Spinal cord (tissue), 10 donors: ENCODE results near the gene RREB1. TPM values are rescaled to one million over a fixed set of nuclear protein-coding genes. Genes with fewer than 3 reads are reported as not detected.

Source experiments
- DNase-seq, 6 donors: peaks; one replicate each; pipeline versions ENCODE4 v3.0.0 to v3.0.0-alpha.2; 2013 to 2015; ENCODE audit warnings: low spot score in 6 of 6, low read depth in 4 of 6
- H3K27ac ChIP-seq: one replicate; pipeline ENCODE4 v1.5.1; 2013; ENCODE audit warnings: low read depth, low read length, control low read depth
- H3K27me3 ChIP-seq: one replicate; pipeline ENCODE4 v1.6.1; 2013; ENCODE audit warnings: low read length; ENCODE audit not compliant: control insufficient read depth, insufficient read depth
- H3K36me3 ChIP-seq: one replicate; pipeline ENCODE4 v1.6.1; 2013; ENCODE audit warnings: low read length; ENCODE audit not compliant: control insufficient read depth, insufficient read depth
- H3K4me1 ChIP-seq: one replicate; pipeline ENCODE4 v1.6.1; 2013; ENCODE audit warnings: low read length; ENCODE audit not compliant: control insufficient read depth, insufficient read depth
- H3K4me3 ChIP-seq: one replicate; pipeline ENCODE4 v1.5.1; 2013; ENCODE audit warnings: low read depth, low read length, control low read depth
- H3K9me3 ChIP-seq: one replicate; pipeline ENCODE4 v1.6.1; 2013; ENCODE audit warnings: low read length; ENCODE audit not compliant: control insufficient read depth, insufficient read depth
- WGBS: methylation state at CpG from one replicate; pipeline ENCODE4 v1.1.5; 2013; ENCODE audit warnings: missing lambda C conversion rate; ENCODE audit not compliant: insufficient coverage; 5-methylcytosine and 5-hydroxymethylcytosine counted together
- polyA plus RNA-seq, 2 donors: library from polyadenylated mRNA; unstranded; fragments of 120-200 nt; gene quantifications; one replicate each; pipeline ENCODE4 v1.2.1, GENCODE V29; 2013; ENCODE audit not compliant: insufficient read length in 2 of 2
- total RNA-seq, 2 donors: library from RNA; depleted of rRNA in 1 of 2; stranded (reverse); fragments of 120-200 nt in 1 of 2; fragments of >200 nt in 1 of 2; gene quantifications; one replicate each; pipeline versions ENCODE4 v1.2.3 to v1.2.4, GENCODE V29; 2013 to 2014
- donor health status: healthy.

RREB1 gene
- total and polyA plus RNA-seq, 4 donors = 7.2 to 16.4 (median 10.3) TPM

GRCh38 chr6:7124114-7124513, 16.4 kb downstream of the RREB1 start:
- 93% methylated on average over 4 of the region's 4 CpGs for WGBS
- DNase-seq = no peak

GRCh38 chr6:7124636-7125035, 16.9 kb downstream of the RREB1 start:
- Histone ChIP-seq H3K27me3 (no peaks in the 10 kb centered on the region), H3K4me1 (no peaks in the 10 kb centered on the region), H3K36me3 (no peaks in the 10 kb centered on the region), H3K9me3 (no peaks in the 10 kb centered on the region), H3K4me3 (no peak overlapping the region), H3K27ac (no peak overlapping the region)
- no peak for DNase-seq
- WGBS = 60% methylated on average over 1 of the region's 2 CpGs

More at GRCh38 chr6:7124114-7124513, 16.4 kb downstream of the RREB1 start:
- no peak overlapping the region for H3K27ac ChIP-seq
- H3K36me3 ChIP-seq = no peaks in the 10 kb centered on the region
- no peaks in the 10 kb centered on the region for H3K4me1 ChIP-seq
- H3K4me3 ChIP-seq = no peak overlapping the region
- no peaks in the 10 kb centered on the region for H3K9me3 ChIP-seq
- H3K27me3 ChIP-seq = no peaks in the 10 kb centered on the region

- Histone ChIP-seq H3K27me3 (no peaks in the 10 kb centered on the region), H3K4me1 (peaks cover 3% of the 10 kb centered on the region), H3K4me3 (no peak overlapping the region), H3K9me3 (no peaks in the 10 kb centered on the region), H3K36me3 (no peaks in the 10 kb centered on the region), H3K27ac (no peak overlapping the region)
- no peak for DNase-seq
- no CpG with 5 or more reads among the region's 1 CpG for WGBS
These were observed 17.5 kb downstream of the RREB1 start for GRCh38 chr6:7125290-7125689.

- H3K4me3 ChIP-seq = no peak overlapping the region
- DNase-seq = no peak
- H3K27ac ChIP-seq = no peak overlapping the region
- 89% methylated on average over 4 of the region's 4 CpGs for whole genome bisulfite sequencing
- H3K9me3 ChIP-seq = no peaks in the 10 kb centered on the region
- H3K36me3 ChIP-seq = no peaks in the 10 kb centered on the region
- peaks cover 3% of the 10 kb centered on the region for H3K4me1 ChIP-seq
- H3K27me3 ChIP-seq = no peaks in the 10 kb centered on the region
These were observed 19.0 kb downstream of the RREB1 start for GRCh38 chr6:7126754-7127153.

GRCh38 chr6:7127680-7128079, 19.9 kb downstream of the RREB1 start:
- Histone ChIP-seq H3K36me3 (no peaks in the 10 kb centered on the region), H3K4me3 (no peak overlapping the region), H3K27me3 (no peaks in the 10 kb centered on the region), H3K27ac (no peak overlapping the region), H3K9me3 (no peaks in the 10 kb centered on the region), H3K4me1 (peaks cover 3% of the 10 kb centered on the region)
- 76% methylated on average over 3 of the region's 5 CpGs for WGBS
- DNase-seq = no peak

- no peak overlapping the region for H3K27ac ChIP-seq
- 86% methylated on average over 5 of the region's 6 CpGs for WGBS
- H3K4me3 ChIP-seq = no peak overlapping the region
- DNase-seq = no peak
- H3K36me3 ChIP-seq = no peaks in the 10 kb centered on the region
- H3K9me3 ChIP-seq = no peaks in the 10 kb centered on the region
- no peaks in the 10 kb centered on the region for H3K27me3 ChIP-seq
- H3K4me1 ChIP-seq = peaks cover 3% of the 10 kb centered on the region
These were observed 21.6 kb downstream of the RREB1 start for GRCh38 chr6:7129360-7129759.

- H3K27ac ChIP-seq = no peak overlapping the region
- H3K36me3 ChIP-seq = no peaks in the 10 kb centered on the region
- no peaks in the 10 kb centered on the region for H3K27me3 ChIP-seq
- H3K9me3 ChIP-seq = no peaks in the 10 kb centered on the region
- no peak overlapping the region for H3K4me3 ChIP-seq
- WGBS = 98% methylated on average over 8 of the region's 9 CpGs
- H3K4me1 ChIP-seq = peaks cover 3% of the 10 kb centered on the region
- DNase-seq = no peak
These were observed 22.2 kb downstream of the RREB1 start for GRCh38 chr6:7129784-7130569.

- Histone ChIP-seq H3K4me1 (peaks cover 3% of the 10 kb centered on the region), H3K27ac (no peak overlapping the region), H3K4me3 (no peak overlapping the region), H3K36me3 (no peaks in the 10 kb centered on the region), H3K27me3 (no peaks in the 10 kb centered on the region), H3K9me3 (no peaks in the 10 kb centered on the region)
- WGBS = 90% methylated on average over 2 of the region's 3 CpGs
- no peak for DNase-seq
These were observed 23.6 kb downstream of the RREB1 start for GRCh38 chr6:7131390-7131789.

GRCh38 chr6:7132398-7133035, 24.8 kb downstream of the RREB1 start:
- Histone ChIP-seq H3K9me3 (no peaks in the 10 kb centered on the region), H3K36me3 (no peaks in the 10 kb centered on the region), H3K27ac (no peak overlapping the region), H3K4me1 (peaks cover 10% of the 10 kb centered on the region), H3K27me3 (no peaks in the 10 kb centered on the region), H3K4me3 (no peak overlapping the region)
- 100% methylated on average over 2 of the region's 8 CpGs for WGBS
- DNase-seq = no peak
